OCI-LY1 (cell line): ENCODE measurements around the gene ZNF212.

ENCODE experiments used
- CTCF ChIP-seq: fragments of 200-600 bp; sonication (generic), shearing (Covaris generic); IDR thresholded peaks from 2 replicates; pipeline ENCODE4 v1.5.1; 2017; ENCODE audit warnings: mild to moderate bottlenecking, antibody characterized with exemption, low read length, moderate library complexity, mixed read lengths
- EZH2 ChIP-seq: fragments of 200-600 bp; sonication (generic), shearing (Covaris generic); IDR thresholded peaks from 2 replicates; pipeline ENCODE4 v1.8.0; 2017; ENCODE audit warnings: borderline replicate concordance, mixed run types, mild to moderate bottlenecking, antibody characterized with exemption, low read length, moderate library complexity, mixed read lengths

GRCh38 chr7:149226840-149227494 lies 12.5 kb upstream of the ZNF212 start:
- TF ChIP-seq CTCF: no peak
- TF ChIP-seq EZH2: no peak
